SK-N-SH (cell line): ENCODE data around the gene MS4A18. TPM values are rescaled to one million over a fixed set of nuclear protein-coding genes. Genes with fewer than 3 reads are reported as not detected.

ENCODE experiments used
- CTCF ChIA-PET: fragments of 300-600, 350-600 bp; formaldehyde crosslinking; extraction: SDS; loops from one replicate; lab custom pipeline; 2021; lab: Yijun Ruan, JAX
- POLR2A ChIA-PET: fragments of 350-600 bp; sonication (Branson Sonifier 250); formaldehyde crosslinking; extraction: SDS; loops from one replicate; lab custom pipeline; 2020; ENCODE audit warnings: antibody characterized with exemption, inconsistent platforms; lab: Yijun Ruan, JAX
- DNase-seq: peaks from one replicate; pipeline ENCODE4 v3.0.0; 2012
- H2AFZ ChIP-seq: fragments of 200-600 bp; sonication (generic); 2 replicates; pipeline ENCODE4 v1.8.1; 2016; ENCODE audit warnings: antibody characterized with exemption, mild to moderate bottlenecking, low read depth
- H3F3A ChIP-seq: fragments of 200-600 bp; sonication (generic); replicated peaks from 2 replicates; pipeline ENCODE3; 2016; ENCODE audit warnings: antibody characterized with exemption, mild to moderate bottlenecking; ENCODE audit not compliant: insufficient read depth
- H3K27ac ChIP-seq, 2 experiments: fragments of 200-500 bp in 1 of 2; fragments of 200-600 bp in 1 of 2; sonication (Bioruptor generic) in 1 of 2; sonication (generic), shearing (Covaris generic) in 1 of 2; 2 replicates each; pipeline versions ENCODE4 v1.5.1 to v1.6.1; 2014 to 2016; ENCODE audit warnings: low read depth in 2 of 2, inconsistent platforms in 1 of 2, low read length in 1 of 2, mild to moderate bottlenecking in 1 of 2, mixed read lengths in 1 of 2
- H3K27me3 ChIP-seq: fragments of 200-600 bp; sonication (generic), shearing (Covaris generic); 2 replicates; pipeline ENCODE4 v1.6.1; 2016; ENCODE audit warnings: mixed run types; ENCODE audit not compliant: insufficient read depth
- H3K36me3 ChIP-seq, 2 experiments: fragments of 200-500 bp in 1 of 2; fragments of 200-600 bp in 1 of 2; sonication (Bioruptor generic) in 1 of 2; sonication (generic) in 1 of 2; replicated peaks in 1 of 2; 2 replicates each; pipeline versions ENCODE3 to v1.5.1; 2014 to 2016; ENCODE audit warnings: low read length in 1 of 2, mild to moderate bottlenecking in 1 of 2; ENCODE audit not compliant: insufficient read depth in 2 of 2, control insufficient read depth in 1 of 2
- H3K4me1 ChIP-seq, 2 experiments: fragments of 200-500 bp in 1 of 2; fragments of 200-600 bp in 1 of 2; sonication (Bioruptor generic) in 1 of 2; sonication (generic), shearing (Covaris generic) in 1 of 2; 2 replicates each; pipeline versions ENCODE4 v1.5.1 to v1.6.1; 2014 to 2016; ENCODE audit warnings: low read depth in 1 of 2, low read length in 1 of 2, mixed run types in 1 of 2; ENCODE audit not compliant: insufficient read depth in 2 of 2, control insufficient read depth in 1 of 2
- H3K4me2 ChIP-seq: fragments of 200-600 bp; sonication (generic), shearing (Covaris generic); 2 replicates; pipeline ENCODE4 v1.6.1; 2017; ENCODE audit warnings: mixed run types
- H3K4me3 ChIP-seq, 2 experiments: fragments of 200-500 bp in 1 of 2; fragments of 200-600 bp in 1 of 2; sonication (Bioruptor generic) in 1 of 2; sonication (generic), shearing (Covaris generic) in 1 of 2; 2 replicates each; pipeline versions ENCODE4 v1.5.1 to v1.8.1; 2014 to 2016; ENCODE audit warnings: low read depth in 2 of 2, inconsistent platforms in 1 of 2, low read length in 1 of 2, mild to moderate bottlenecking in 1 of 2, mixed read lengths in 1 of 2, moderate library complexity in 1 of 2
- H3K79me2 ChIP-seq: fragments of 200-600 bp; sonication (generic); 2 replicates; pipeline ENCODE4 v1.8.1; 2017; ENCODE audit warnings: mild to moderate bottlenecking; ENCODE audit not compliant: insufficient read depth
- H3K9ac ChIP-seq: fragments of 200-600 bp; sonication (generic); 2 replicates; pipeline ENCODE4 v1.6.1; 2017; ENCODE audit warnings: mixed run types
- H3K9me2 ChIP-seq: fragments of 200-600 bp; sonication (generic); 2 replicates; pipeline ENCODE4 v1.6.1; 2017; ENCODE audit warnings: mixed run types
- H3K9me3 ChIP-seq: fragments of 200-600 bp; sonication (generic); 2 replicates; pipeline ENCODE4 v1.6.1; 2017; ENCODE audit warnings: mixed run types, mild to moderate bottlenecking, moderate library complexity
- H4K20me1 ChIP-seq: fragments of 200-600 bp; sonication (generic); 2 replicates; pipeline ENCODE4 v1.6.1; 2017; ENCODE audit warnings: mild to moderate bottlenecking, mixed run types; ENCODE audit not compliant: insufficient read depth
- CHD2 ChIP-seq: fragments of 150-350 bp; IDR thresholded peaks from 2 replicates; pipeline ENCODE4 v1.6.1; 2018; ENCODE audit warnings: low read length; ENCODE audit not compliant: partially characterized antibody
- EP300 ChIP-seq, 2 experiments: IDR thresholded peaks; 2 replicates each; pipeline versions ENCODE4 v1.4.0 to v1.6.1; 2012; ENCODE audit warnings: borderline replicate concordance in 1 of 2, low read depth in 1 of 2, low read length in 1 of 2
- EZH2phosphoT487 ChIP-seq: fragments of 200-600 bp; sonication (generic); IDR thresholded peaks from 2 replicates; pipeline ENCODE4 v1.6.1; 2017; ENCODE audit warnings: low read depth, mixed run types, mild to moderate bottlenecking, antibody characterized with exemption, moderate library complexity, borderline replicate concordance
- FOSL2 ChIP-seq: IDR thresholded peaks from 2 replicates; pipeline ENCODE4 v1.4.0; 2012; ENCODE audit warnings: low read depth, mild to moderate bottlenecking, moderate library complexity, borderline replicate concordance
- FOXM1 ChIP-seq: IDR thresholded peaks from 2 replicates; pipeline ENCODE4 v1.4.0; 2012; ENCODE audit warnings: low read depth, mild to moderate bottlenecking
- GABPA ChIP-seq: IDR thresholded peaks from 2 replicates; pipeline ENCODE4 v1.4.0; 2012; ENCODE audit warnings: low read depth, mild to moderate bottlenecking
- GATA2 ChIP-seq: sonication (generic); formaldehyde crosslinking; IDR thresholded peaks from 2 replicates; pipeline ENCODE4 v1.5.0; 2020; ENCODE audit warnings: mild to moderate bottlenecking, missing genetic modification reagents
- JUND ChIP-seq: IDR thresholded peaks from 2 replicates; pipeline ENCODE4 v1.4.0; 2012
- MEF2A ChIP-seq: IDR thresholded peaks from 2 replicates; pipeline ENCODE4 v1.4.0; 2012; ENCODE audit warnings: low read depth, borderline replicate concordance
- MXI1 ChIP-seq: IDR thresholded peaks from 2 replicates; pipeline ENCODE4 v1.6.1; 2012; ENCODE audit warnings: mild to moderate bottlenecking, low read depth, low read length, improper control_type of control experiment
- POLR2AphosphoS5 ChIP-seq: IDR thresholded peaks from 2 replicates; pipeline ENCODE4 v1.6.1; 2012; ENCODE audit warnings: low read depth, low read length
- RFX5 ChIP-seq: IDR thresholded peaks from 2 replicates; pipeline ENCODE4 v1.6.1; 2012; ENCODE audit warnings: mild to moderate bottlenecking, improper control_type of control experiment, low read length
- SIN3A ChIP-seq: IDR thresholded peaks from 2 replicates; pipeline ENCODE4 v1.6.1; 2012; ENCODE audit warnings: low read depth, mild to moderate bottlenecking, low read length, moderate library complexity, borderline replicate concordance
- SMC3 ChIP-seq: IDR thresholded peaks from 2 replicates; pipeline ENCODE4 v1.6.1; 2012; ENCODE audit warnings: low read depth, low read length, improper control_type of control experiment
- TCF12 ChIP-seq: IDR thresholded peaks from 2 replicates; pipeline ENCODE4 v1.4.0; 2012
- TEAD4 ChIP-seq: IDR thresholded peaks from 2 replicates; pipeline ENCODE4 v1.4.0; 2012; ENCODE audit warnings: mild to moderate bottlenecking, borderline replicate concordance; ENCODE audit not compliant: insufficient read depth
- YY1 ChIP-seq: IDR thresholded peaks from 2 replicates; pipeline ENCODE4 v1.4.0; 2012; ENCODE audit warnings: low read depth, mild to moderate bottlenecking
- WGBS: methylation state at CpG from one replicate; pipeline ENCODE4 v1.1.6; 2017; ENCODE audit warnings: low lambda C conversion rate; 5-methylcytosine and 5-hydroxymethylcytosine counted together
- polyA plus RNA-seq, 3 experiments: library from polyadenylated mRNA; depleted of rRNA; stranded (reverse); fragments of >200 nt; gene quantifications; 2 replicates each; pipeline ENCODE4 v1.2.3, GENCODE V29; 2012
- TF ChIP-seq, protein P1 (sequence below): fragments of 200-600 bp; sonication (generic); IDR thresholded peaks from 2 replicates; pipeline ENCODE4 v1.6.1; 2017; ENCODE audit warnings: antibody characterized with exemption, mild to moderate bottlenecking, moderate library complexity
- TF ChIP-seq, protein P2 (sequence below): IDR thresholded peaks from 2 replicates; pipeline ENCODE4 v1.6.1; 2012; ENCODE audit warnings: mild to moderate bottlenecking, low read depth, low read length, moderate library complexity
- TF ChIP-seq, protein P3 (sequence below): IDR thresholded peaks from 2 replicates; pipeline ENCODE4 v1.4.0; 2012; ENCODE audit warnings: low read depth, borderline replicate concordance

MS4A18 gene
- polyA plus RNA-seq, 1 of the 3 experiments (the other 2 are of a cell fraction) = not detected

DNA sequence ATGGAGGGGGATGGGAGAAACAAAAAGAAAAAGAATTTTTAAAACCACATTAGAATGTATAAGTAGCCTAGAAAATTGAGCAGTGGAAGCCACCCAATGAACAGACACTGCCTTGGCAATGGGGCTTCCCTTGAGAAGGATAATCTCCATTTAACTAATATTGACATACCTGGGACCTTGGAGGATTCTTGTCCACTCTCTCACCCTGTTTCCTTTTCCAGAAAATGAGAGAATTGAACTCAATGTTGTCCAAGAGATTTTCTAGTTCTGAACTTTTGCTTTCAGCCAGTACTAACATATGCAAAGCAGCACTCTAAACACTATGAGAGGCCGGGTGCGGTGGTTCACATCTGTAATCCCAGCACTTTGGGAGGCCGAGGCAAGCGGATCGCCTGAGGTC, 24.6 kb upstream of the MS4A18 start:
- H3K4me3 ChIP-seq = no peak overlapping the region
- H3K79me2 ChIP-seq = no peaks in the 10 kb centered on the region
- H4K20me1 ChIP-seq = no peaks in the 10 kb centered on the region
- no peak overlapping the region for H3K4me2 ChIP-seq
- H2AFZ ChIP-seq = no peak overlapping the region
- WGBS = 17% methylated on average over 5 of the region's 5 CpGs
- H3K36me3 ChIP-seq = no peaks in the 10 kb centered on the region
- no peaks in the 10 kb centered on the region for H3K9me2 ChIP-seq
- H3K9me3 ChIP-seq = no peaks in the 10 kb centered on the region
- H3K27ac ChIP-seq = no peak overlapping the region
- no peak for TF ChIP-seq SIN3A
- TF ChIP-seq, protein P1, sequence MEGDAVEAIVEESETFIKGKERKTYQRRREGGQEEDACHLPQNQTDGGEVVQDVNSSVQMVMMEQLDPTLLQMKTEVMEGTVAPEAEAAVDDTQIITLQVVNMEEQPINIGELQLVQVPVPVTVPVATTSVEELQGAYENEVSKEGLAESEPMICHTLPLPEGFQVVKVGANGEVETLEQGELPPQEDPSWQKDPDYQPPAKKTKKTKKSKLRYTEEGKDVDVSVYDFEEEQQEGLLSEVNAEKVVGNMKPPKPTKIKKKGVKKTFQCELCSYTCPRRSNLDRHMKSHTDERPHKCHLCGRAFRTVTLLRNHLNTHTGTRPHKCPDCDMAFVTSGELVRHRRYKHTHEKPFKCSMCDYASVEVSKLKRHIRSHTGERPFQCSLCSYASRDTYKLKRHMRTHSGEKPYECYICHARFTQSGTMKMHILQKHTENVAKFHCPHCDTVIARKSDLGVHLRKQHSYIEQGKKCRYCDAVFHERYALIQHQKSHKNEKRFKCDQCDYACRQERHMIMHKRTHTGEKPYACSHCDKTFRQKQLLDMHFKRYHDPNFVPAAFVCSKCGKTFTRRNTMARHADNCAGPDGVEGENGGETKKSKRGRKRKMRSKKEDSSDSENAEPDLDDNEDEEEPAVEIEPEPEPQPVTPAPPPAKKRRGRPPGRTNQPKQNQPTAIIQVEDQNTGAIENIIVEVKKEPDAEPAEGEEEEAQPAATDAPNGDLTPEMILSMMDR = no peak
- no peak for TF ChIP-seq GABPA
- no peak for TF ChIP-seq MEF2A
- no peak for TF ChIP-seq YY1
- no peak for TF ChIP-seq POLR2AphosphoS5
- no peak for TF ChIP-seq EP300 (IDR thresholded peaks at IDR 0.05; ENCODE audit: borderline replicate concordance in 1 of 2, low read depth in 1 of 2, low read length in 1 of 2)
- TF ChIP-seq CHD2 = no peak
- TF ChIP-seq RFX5 = no peak
- no peak for TF ChIP-seq SMC3
- no peak for TF ChIP-seq TEAD4
- TF ChIP-seq, protein P2, sequence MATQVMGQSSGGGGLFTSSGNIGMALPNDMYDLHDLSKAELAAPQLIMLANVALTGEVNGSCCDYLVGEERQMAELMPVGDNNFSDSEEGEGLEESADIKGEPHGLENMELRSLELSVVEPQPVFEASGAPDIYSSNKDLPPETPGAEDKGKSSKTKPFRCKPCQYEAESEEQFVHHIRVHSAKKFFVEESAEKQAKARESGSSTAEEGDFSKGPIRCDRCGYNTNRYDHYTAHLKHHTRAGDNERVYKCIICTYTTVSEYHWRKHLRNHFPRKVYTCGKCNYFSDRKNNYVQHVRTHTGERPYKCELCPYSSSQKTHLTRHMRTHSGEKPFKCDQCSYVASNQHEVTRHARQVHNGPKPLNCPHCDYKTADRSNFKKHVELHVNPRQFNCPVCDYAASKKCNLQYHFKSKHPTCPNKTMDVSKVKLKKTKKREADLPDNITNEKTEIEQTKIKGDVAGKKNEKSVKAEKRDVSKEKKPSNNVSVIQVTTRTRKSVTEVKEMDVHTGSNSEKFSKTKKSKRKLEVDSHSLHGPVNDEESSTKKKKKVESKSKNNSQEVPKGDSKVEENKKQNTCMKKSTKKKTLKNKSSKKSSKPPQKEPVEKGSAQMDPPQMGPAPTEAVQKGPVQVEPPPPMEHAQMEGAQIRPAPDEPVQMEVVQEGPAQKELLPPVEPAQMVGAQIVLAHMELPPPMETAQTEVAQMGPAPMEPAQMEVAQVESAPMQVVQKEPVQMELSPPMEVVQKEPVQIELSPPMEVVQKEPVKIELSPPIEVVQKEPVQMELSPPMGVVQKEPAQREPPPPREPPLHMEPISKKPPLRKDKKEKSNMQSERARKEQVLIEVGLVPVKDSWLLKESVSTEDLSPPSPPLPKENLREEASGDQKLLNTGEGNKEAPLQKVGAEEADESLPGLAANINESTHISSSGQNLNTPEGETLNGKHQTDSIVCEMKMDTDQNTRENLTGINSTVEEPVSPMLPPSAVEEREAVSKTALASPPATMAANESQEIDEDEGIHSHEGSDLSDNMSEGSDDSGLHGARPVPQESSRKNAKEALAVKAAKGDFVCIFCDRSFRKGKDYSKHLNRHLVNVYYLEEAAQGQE = no peak
- no peak for TF ChIP-seq JUND
- TF ChIP-seq, protein P3, sequence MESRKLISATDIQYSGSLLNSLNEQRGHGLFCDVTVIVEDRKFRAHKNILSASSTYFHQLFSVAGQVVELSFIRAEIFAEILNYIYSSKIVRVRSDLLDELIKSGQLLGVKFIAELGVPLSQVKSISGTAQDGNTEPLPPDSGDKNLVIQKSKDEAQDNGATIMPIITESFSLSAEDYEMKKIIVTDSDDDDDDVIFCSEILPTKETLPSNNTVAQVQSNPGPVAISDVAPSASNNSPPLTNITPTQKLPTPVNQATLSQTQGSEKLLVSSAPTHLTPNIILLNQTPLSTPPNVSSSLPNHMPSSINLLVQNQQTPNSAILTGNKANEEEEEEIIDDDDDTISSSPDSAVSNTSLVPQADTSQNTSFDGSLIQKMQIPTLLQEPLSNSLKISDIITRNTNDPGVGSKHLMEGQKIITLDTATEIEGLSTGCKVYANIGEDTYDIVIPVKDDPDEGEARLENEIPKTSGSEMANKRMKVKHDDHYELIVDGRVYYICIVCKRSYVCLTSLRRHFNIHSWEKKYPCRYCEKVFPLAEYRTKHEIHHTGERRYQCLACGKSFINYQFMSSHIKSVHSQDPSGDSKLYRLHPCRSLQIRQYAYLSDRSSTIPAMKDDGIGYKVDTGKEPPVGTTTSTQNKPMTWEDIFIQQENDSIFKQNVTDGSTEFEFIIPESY = no peak
- TF ChIP-seq MXI1 = no peak
- TF ChIP-seq GATA2 (CRISPR knock-in tag) = no peak
- TF ChIP-seq TCF12 = no peak
- TF ChIP-seq FOXM1 = no peak
- TF ChIP-seq FOSL2 = no peak
- no peak for TF ChIP-seq EZH2phosphoT487
- H3F3A ChIP-seq = no peaks in the 10 kb centered on the region
- H3K27me3 ChIP-seq = no peaks in the 10 kb centered on the region; the same call in 1 of the 2 replicates
- no peaks in the 10 kb centered on the region; a peak in 1 of 4 replicates for H3K4me1 ChIP-seq
- POLR2A ChIA-PET = no interaction called here
- H3K9ac ChIP-seq = no peak overlapping the region
- CTCF ChIA-PET = no interaction called here
- DNase-seq = no peak
